ENCODE data around the gene REEP2.

DNA sequence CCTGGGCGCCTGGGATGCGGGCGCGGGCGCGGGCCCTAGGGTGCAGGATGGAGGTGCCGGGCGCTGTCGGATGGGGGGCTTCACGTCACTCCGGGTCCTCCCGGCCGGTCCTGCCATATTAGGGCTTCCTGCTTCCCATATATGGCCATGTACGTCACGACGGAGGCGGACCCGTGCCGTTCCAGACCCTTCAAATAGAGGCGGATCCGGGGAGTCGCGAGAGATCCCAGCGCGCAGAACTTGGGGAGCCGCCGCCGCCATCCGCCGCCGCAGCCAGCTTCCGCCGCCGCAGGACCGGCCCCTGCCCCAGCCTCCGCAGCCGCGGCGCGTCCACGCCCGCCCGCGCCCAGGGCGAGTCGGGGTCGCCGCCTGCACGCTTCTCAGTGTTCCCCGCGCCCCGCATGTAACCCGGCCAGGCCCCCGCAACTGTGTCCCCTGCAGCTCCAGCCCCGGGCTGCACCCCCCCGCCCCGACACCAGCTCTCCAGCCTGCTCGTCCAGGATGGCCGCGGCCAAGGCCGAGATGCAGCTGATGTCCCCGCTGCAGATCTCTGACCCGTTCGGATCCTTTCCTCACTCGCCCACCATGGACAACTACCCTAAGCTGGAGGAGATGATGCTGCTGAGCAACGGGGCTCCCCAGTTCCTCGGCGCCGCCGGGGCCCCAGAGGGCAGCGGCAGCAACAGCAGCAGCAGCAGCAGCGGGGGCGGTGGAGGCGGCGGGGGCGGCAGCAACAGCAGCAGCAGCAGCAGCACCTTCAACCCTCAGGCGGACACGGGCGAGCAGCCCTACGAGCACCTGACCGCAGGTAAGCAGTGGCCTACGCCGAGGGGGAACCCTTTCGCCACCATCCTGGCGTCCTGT is 26.6 kb downstream of the REEP2 start, which contains the start of gene EGR1:
- TF ChIP-seq POLR2A (IDR thresholded peaks at IDR 0.05) (peak; percentile 99), CTCF (IDR thresholded peaks at IDR 0.05) (peak in 1 of 3 donors; percentile 15), EP300 (IDR thresholded peaks at IDR 0.05) (no peak)
